Small intestine (tissue), 16 donors: ENCODE data around the gene TMPRSS6. TPM values are rescaled to one million over a fixed set of nuclear protein-coding genes. Genes with fewer than 3 reads are reported as not detected.
A peak's percentile ranks its signal among the peaks of the same experiment; 100 is the strongest.

Source experiments
- DNase-seq, 2 donors: peaks; one replicate each; pipeline versions ENCODE4 v3.0.0 to v3.0.0-alpha.2; 2013
- FAIRE-seq: peaks from 2 replicates; lab custom pipeline; 2012; peaks lifted over from hg19 to GRCh38; lab: Jason Lieb, UNC
- H3K27ac ChIP-seq, 3 donors: one replicate each; pipeline ENCODE4 v1.5.1; 2013; ENCODE audit warnings: low read length in 2 of 3, mild to moderate bottlenecking in 2 of 3, control low read depth in 1 of 3, inconsistent platforms in 1 of 3, low read depth in 1 of 3, moderate library complexity in 1 of 3
- H3K27me3 ChIP-seq, 3 donors: one replicate each; pipeline ENCODE4 v1.6.1; 2013; ENCODE audit warnings: low read length in 3 of 3, inconsistent platforms in 1 of 3; ENCODE audit not compliant: control insufficient read depth in 3 of 3, insufficient read depth in 3 of 3
- H3K36me3 ChIP-seq, 3 donors: one replicate each; pipeline ENCODE4 v1.6.1; 2013; ENCODE audit warnings: low read length in 3 of 3, inconsistent platforms in 1 of 3, low read depth in 1 of 3, mild to moderate bottlenecking in 1 of 3, moderate library complexity in 1 of 3; ENCODE audit not compliant: control insufficient read depth in 3 of 3, insufficient read depth in 2 of 3
- H3K4me1 ChIP-seq, 3 donors: one replicate each; pipeline ENCODE4 v1.6.1; 2013; ENCODE audit warnings: low read length in 2 of 3, inconsistent platforms in 1 of 3, low read depth in 1 of 3, mild to moderate bottlenecking in 1 of 3, moderate library complexity in 1 of 3; ENCODE audit not compliant: control insufficient read depth in 3 of 3, insufficient read depth in 2 of 3
- H3K4me3 ChIP-seq, 3 donors: one replicate each; pipeline ENCODE4 v1.5.1; 2013; ENCODE audit warnings: low read length in 3 of 3, control low read depth in 1 of 3, inconsistent platforms in 1 of 3, low read depth in 1 of 3, mild to moderate bottlenecking in 1 of 3, moderate library complexity in 1 of 3
- H3K9me3 ChIP-seq, 2 donors: one replicate each; pipeline ENCODE4 v1.6.1; 2013; ENCODE audit warnings: low read depth in 1 of 2, low read length in 1 of 2; ENCODE audit not compliant: control insufficient read depth in 2 of 2, insufficient read depth in 1 of 2
- WGBS, 3 donors: extraction: QIAGEN DNeasy Blood & Tissue Kit; methylation state at CpG; one replicate each; pipeline ENCODE4 v1.1.7; 2013; 5-methylcytosine and 5-hydroxymethylcytosine counted together
- long read RNA-seq, 10 donors: transcript quantifications; one replicate each; lab custom pipeline, GENCODE V29; 2026
- polyA plus RNA-seq, 4 donors: library from polyadenylated mRNA; stranded (reverse) in 3 of 4; unstranded in 1 of 4; fragments of 200-250 nt in 3 of 4; fragments of 120-200 nt in 1 of 4; gene quantifications; one replicate each; pipeline versions ENCODE4 v1.2.1 to v1.2.3, GENCODE V29; 2013
- donor health status: healthy with polysubstance abuse.
- donor health status: control.
- donor health status: control.
- donor health status: Bipolar disorder and iron deficiency.
- donor health status: healthy.

Gene TMPRSS6
- 1 to 10 TPM in 2 of 4 donors, under 1 TPM in 2; 0.40 to 4.2 (median 1.3) TPM for polyA plus RNA-seq
- long read RNA-seq, donor 1, result 0 reads
- long read RNA-seq, donor 2, result 0 reads
- long read RNA-seq, donor 3, result 0 reads
- long read RNA-seq, donor 4, result 0 reads
- long read RNA-seq, donor 5, result 0 reads
- long read RNA-seq, donor 6, result 0 reads
- long read RNA-seq, donor 7, result 0 reads
- long read RNA-seq, donor 8, result 0 reads
- long read RNA-seq, donor 9, result 0 reads
- long read RNA-seq, donor 10, result 0 reads

DNA sequence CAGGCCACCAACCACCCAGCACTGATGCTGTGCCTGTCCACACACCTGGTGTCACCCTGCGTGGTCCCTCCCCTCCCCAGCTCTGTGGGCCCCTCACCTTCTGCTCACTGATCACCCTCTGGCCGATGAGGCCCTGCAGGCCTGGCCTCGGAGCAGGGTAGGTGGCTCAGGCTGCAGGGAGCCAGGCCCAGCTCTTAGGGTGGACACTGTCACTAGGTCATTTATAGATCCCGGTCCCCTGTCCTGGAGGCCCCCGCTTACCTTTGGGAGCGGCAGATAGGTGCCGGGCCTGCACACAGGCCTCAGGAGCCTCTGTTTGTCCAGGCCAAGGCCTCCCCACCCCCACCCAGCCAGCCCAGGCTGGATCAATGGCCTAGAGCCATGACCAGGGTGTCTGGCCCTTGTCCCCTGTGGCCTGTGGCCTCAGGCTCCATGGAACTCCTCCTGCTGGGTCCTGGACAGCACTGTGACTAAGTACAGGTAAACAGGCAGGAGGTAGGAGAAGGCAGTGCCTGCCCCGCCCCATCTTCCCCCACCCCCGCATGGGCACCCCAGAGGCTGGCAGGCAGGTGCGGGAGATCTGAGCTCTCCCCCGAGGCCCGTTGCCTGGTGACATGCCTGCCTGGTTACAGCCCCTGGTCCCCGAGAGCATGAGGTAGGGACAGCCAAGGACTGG lies at the start of gene TMPRSS6:
TMPRSS6 (minus strand) TSS at position 472 of the 676 bp plus-strand sequence. CDS start 6,296 bp downstream, outside the sequence.
- H3K36me3 ChIP-seq, result no peaks in the 10 kb centered on the region
- 25 to 61% (median 53%) methylated on average over 13 of the region's 13 CpGs for WGBS, 3 donors
- FAIRE-seq (no peak), DNase-seq (peak; percentile 19 to 57)
- peaks cover 0 to 43% (median 0%) of the 10 kb centered on the region in 3 donors for H3K4me1 ChIP-seq
- peak within 1 kb of the TSS in 1 of 3 donors; percentile 59 for H3K27ac ChIP-seq
- H3K4me3 ChIP-seq, result no peak within 1 kb of the TSS
- no peaks in the 10 kb centered on the region for H3K27me3 ChIP-seq
- H3K9me3 ChIP-seq, result no peaks in the 10 kb centered on the region

DNA sequence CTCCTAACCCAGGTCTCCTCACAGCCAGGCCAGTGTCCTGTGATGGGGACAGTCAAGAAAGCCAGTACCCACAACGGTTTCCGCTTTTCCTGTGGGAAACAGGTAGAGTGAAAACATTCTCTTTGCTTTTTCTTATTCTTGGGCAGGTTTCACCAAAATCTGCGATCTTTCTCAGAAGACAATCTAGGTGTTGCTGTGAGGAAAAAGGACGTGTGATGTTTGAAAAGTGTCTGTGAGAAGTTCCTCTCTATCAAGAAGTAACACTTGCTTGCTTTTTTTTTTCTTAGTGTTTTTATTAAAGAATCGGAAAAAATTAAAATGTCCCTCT lies 49.4 kb upstream of the TMPRSS6 start:
- FAIRE-seq (no peak), DNase-seq (no peak)
- H3K9me3 ChIP-seq, result peaks cover 0 to 10% of the 10 kb centered on the region in 2 donors
- H3K36me3 ChIP-seq, result no peaks in the 10 kb centered on the region
- no peak overlapping the region for H3K4me3 ChIP-seq
- H3K4me1 ChIP-seq, result peaks cover 0 to 5% (median 0%) of the 10 kb centered on the region in 3 donors
- WGBS, 3 donors, result 81 to 86% (median 82%) methylated on average over 5 of the region's 5 CpGs
- no peak overlapping the region for H3K27ac ChIP-seq
- H3K27me3 ChIP-seq, result peaks cover 0 to 3% (median 0%) of the 10 kb centered on the region in 3 donors

DNA sequence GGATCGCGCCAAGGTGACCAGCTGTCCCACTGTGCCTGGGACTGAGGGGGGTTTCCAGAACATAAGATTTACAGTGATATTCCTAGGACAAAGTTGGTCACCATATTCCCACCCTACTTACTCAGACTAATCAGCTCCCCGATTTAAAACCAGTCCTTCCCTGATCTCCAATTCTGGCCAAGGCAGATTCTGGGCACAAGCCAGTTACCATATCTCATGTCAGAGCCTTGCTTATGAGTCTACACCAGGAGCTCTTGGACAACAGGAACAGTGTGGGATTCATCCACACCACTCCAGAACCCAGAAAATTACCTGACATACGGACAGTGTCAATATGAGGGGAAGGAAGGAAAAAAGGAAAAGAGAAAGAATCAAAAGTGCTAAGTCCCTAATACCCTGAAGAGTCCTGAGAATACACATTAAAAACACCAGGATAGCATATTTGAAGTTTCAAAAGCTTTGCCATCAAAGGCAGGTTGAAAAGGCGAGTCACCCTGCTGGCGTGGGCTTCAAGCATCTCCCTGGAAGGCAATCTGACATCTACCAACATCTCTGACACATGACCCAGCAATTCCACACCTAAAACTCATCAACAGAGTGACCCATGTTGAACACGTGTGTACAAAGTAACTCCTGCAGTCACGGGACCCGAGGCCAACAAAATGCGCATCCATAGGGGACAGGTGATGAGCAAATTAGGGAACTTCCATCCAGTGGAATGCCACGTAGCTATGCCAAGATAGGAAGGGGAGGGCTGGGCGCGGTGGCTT lies 48.2 kb upstream of the TMPRSS6 start:
- Histone ChIP-seq H3K4me1 (peaks cover 0 to 5% (median 0%) of the 10 kb centered on the region in 3 donors), H3K36me3 (no peaks in the 10 kb centered on the region), H3K27me3 (peaks cover 0 to 3% (median 0%) of the 10 kb centered on the region in 3 donors), H3K4me3 (no peak overlapping the region), H3K27ac (no peak overlapping the region), H3K9me3 (peaks cover 0 to 10% of the 10 kb centered on the region in 2 donors)
- no peak for FAIRE-seq
- 68 to 85% (median 76%) methylated on average over 13 of the region's 13 CpGs for WGBS, 3 donors
- no peak for DNase-seq

DNA sequence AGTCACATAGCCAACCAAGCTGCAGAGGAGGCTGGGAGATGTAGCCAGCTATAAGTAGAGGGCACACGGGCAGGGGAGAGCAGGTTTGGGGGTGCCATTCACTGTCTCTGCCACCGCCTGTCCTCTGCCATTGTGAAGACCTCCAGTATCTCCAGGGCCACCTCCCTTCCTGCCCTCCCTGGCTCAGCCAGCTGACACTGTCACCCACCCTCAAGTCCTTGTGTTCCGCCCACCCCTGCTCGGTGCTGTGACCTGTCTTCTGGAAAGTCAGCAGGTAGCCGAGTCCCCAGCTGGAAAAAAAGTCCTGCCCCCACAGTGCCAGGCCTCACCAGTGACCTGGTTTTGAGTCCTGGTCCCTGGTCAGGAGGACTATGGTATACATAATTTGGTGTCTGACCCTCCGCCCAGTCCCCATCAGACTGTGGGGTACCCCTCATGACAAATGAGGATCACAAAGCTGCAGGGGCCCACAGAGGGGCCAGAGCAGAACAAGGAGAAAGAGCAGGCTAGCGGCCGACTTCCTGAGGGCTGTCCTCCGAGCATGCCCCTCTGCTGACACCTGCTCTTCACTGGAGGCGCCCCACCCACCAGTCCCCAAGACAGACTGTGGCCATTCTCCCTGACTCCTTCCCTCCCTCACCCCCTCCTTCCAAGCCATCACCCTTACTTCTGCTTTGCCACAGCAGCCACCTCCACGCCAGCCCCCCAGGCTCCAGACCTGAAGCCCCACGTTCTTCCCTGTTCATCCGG lies 47.3 kb upstream of the TMPRSS6 start:
- Histone ChIP-seq H3K4me3 (no peak overlapping the region), H3K27ac (no peak overlapping the region), H3K27me3 (peaks cover 0 to 3% (median 0%) of the 10 kb centered on the region in 3 donors), H3K36me3 (no peaks in the 10 kb centered on the region), H3K4me1 (no peaks in the 10 kb centered on the region), H3K9me3 (peaks cover 0 to 10% of the 10 kb centered on the region in 2 donors)
- FAIRE-seq, result no peak
- no peak for DNase-seq
- 72 to 82% (median 79%) methylated on average over 13 of the region's 13 CpGs for WGBS, 3 donors

DNA sequence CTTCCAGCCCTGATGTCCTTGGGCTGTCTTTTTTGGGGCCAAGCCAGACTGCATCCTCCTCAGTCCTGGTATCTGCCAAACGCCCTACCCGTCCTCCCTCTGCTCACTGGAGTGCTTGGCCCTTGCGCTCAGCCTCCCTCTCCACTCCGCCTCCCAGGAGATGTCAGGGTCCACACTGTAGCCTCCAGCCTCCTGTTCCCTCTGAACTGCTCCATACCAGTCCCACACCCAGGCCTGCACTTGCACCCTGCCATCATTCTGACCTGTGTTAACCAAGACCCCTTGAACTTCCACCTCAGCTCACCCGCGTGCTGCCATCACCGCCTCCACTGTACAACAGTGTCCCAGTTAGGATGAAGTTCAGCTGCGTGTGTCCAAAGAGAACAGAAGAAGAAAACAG lies 46.5 kb upstream of the TMPRSS6 start:
- DNase-seq (no peak), FAIRE-seq (no peak)
- no peaks in the 10 kb centered on the region for H3K4me1 ChIP-seq
- no peak overlapping the region for H3K4me3 ChIP-seq
- no peaks in the 10 kb centered on the region for H3K36me3 ChIP-seq
- peaks cover 0 to 3% of the 10 kb centered on the region in 2 donors for H3K9me3 ChIP-seq
- whole genome bisulfite sequencing, 3 donors, result 92 to 95% (median 93%) methylated on average over 8 of the region's 8 CpGs
- H3K27me3 ChIP-seq, result peaks cover 0 to 3% (median 0%) of the 10 kb centered on the region in 3 donors
- H3K27ac ChIP-seq, result no peak overlapping the region

DNA sequence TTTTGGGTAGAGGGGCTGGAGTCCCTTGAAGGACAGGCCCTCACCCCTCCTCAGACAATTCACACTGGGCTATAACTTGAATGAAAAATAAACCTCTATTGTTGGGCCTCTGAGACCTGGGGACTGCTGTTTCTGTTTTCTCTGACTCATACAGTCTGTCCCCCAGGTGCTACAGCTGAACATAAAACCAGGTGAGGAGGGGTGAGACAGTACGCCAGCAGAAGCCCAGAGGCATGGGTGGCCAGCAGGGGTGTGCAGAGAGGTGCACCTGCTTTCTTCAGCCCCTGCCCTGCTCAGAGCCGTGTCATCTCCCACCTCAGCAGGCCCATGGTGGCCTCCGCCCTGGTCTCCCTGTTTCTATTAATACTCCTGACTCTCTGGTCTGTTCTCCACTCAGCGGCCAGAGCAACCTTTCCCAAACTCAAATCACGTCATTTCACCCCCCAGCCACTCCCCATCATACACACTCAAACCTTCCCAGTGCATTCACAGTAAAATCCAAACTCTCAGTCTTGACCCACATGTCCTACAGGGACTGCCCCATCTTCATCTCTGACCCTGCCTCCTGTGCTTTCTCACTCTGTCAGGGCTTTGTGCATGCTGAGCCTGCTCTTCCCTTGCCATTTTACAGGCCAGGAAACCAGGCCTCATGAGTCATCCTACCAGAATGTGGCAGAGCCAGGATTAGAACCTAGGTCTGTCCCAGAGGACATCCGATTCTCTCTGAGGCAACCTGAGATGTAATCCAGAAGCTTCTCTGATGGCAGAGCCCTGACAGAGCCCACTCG lies 45.6 kb upstream of the TMPRSS6 start:
- FAIRE-seq, result no peak

DNA sequence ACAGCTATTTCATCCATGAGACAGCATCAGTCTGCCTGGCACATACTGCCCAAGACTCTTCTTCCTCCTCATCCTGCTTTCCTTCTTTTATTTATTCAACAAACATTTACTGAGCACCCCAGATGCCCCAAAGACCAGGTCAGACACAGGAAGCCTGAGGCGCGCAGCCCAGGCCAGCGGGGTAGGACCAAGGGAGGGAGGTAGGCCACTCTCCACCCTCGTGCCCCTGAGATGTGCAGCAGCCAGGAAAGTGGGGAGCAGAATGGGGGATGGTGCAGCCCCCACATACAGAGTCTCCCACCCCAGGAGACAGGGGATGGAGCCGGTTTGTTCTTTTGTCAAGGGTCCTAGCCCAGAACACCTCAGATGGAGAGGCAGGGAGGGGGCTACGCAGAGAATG lies 44.4 kb upstream of the TMPRSS6 start:
- Histone ChIP-seq H3K27me3 (peaks cover 0 to 3% (median 0%) of the 10 kb centered on the region in 3 donors), H3K4me3 (no peak overlapping the region), H3K27ac (no peak overlapping the region), H3K9me3 (peaks cover 0 to 3% of the 10 kb centered on the region in 2 donors), H3K36me3 (no peaks in the 10 kb centered on the region), H3K4me1 (no peaks in the 10 kb centered on the region)
- FAIRE-seq, result no peak
- no peak for DNase-seq
- 95 to 96% (median 95%) methylated on average over 6 of the region's 6 CpGs for WGBS, 3 donors

More for the DNA sequence above, 45.6 kb upstream of the TMPRSS6 start:
- DNase-seq, result no peak
- Histone ChIP-seq H3K27ac (no peak overlapping the region), H3K4me3 (no peak overlapping the region), H3K36me3 (no peaks in the 10 kb centered on the region), H3K4me1 (no peaks in the 10 kb centered on the region), H3K9me3 (peaks cover 0 to 3% of the 10 kb centered on the region in 2 donors), H3K27me3 (peaks cover 0 to 3% (median 0%) of the 10 kb centered on the region in 3 donors)
- 74 to 80% (median 79%) methylated on average over 7 of the region's 7 CpGs for WGBS, 3 donors
